GM13976 (cell line): Measurements from ENCODE around the gene TUSC1.

ENCODE experiments used
- DNase-seq: peaks from one replicate; pipeline ENCODE4 v3.0.0; 2012; ENCODE audit warnings: low spot score
- CTCF ChIP-seq: IDR thresholded peaks from 2 replicates; pipeline ENCODE4 v1.5.1; 2012; ENCODE audit warnings: borderline replicate concordance, mild to moderate bottlenecking; ENCODE audit not compliant: insufficient read depth; ENCODE audit errors: extremely low read depth, missing control alignments, control extremely low read depth
- in situ Hi-C: fragments of 300-500 bp; cut with MboI; formaldehyde crosslinking; loops from one replicate; pipeline ENCODE4 v1.12.0; 2022; ENCODE audit warnings: low sequenced_read_pairs, mixed read lengths, inconsistent platforms; ENCODE audit not compliant: unreplicated experiment

The TUSC1 gene

GRCh38 chr9:25678147-25678666 lies at the start of gene TUSC1:
TUSC1 (minus strand) TSS chr9:25678444; CDS start chr9:25678312, 132 bp downstream.
- in situ Hi-C loops, result no loop called here
- no peak for DNase-seq
- no peak for TF ChIP-seq CTCF

- in situ Hi-C loops, result no loop called here
- TF ChIP-seq CTCF, result no peak
- no peak for DNase-seq
Measured at GRCh38 chr9:25726871-25727410, 48.7 kb upstream of the TUSC1 start.

- no peak for DNase-seq
- in situ Hi-C loops, result no loop called here
- TF ChIP-seq CTCF, result no peak
Measured at GRCh38 chr9:25724424-25724823, 46.2 kb upstream of the TUSC1 start.

GRCh38 chr9:25716220-25716872 lies 38.1 kb upstream of the TUSC1 start:
- in situ Hi-C loops, result no loop called here
- no peak for TF ChIP-seq CTCF
- no peak for DNase-seq

GRCh38 chr9:25709941-25710340 lies 31.7 kb upstream of the TUSC1 start:
- TF ChIP-seq CTCF, result no peak
- in situ Hi-C loops, result no loop called here

GRCh38 chr9:25704800-25705199 lies 26.6 kb upstream of the TUSC1 start:
- no peak for DNase-seq
- TF ChIP-seq CTCF, result no peak
- in situ Hi-C loops, result no loop called here

More at GRCh38 chr9:25709941-25710340, 31.7 kb upstream of the TUSC1 start:
- DNase-seq, result no peak
